Stimulated activated CD8-positive, alpha-beta memory T cell treated with anti-CD3 and anti-CD28 coated beads, Interleukin-12 subunit alpha, Interleukin-12 subunit beta, amount 100 ng/mL, for 24 hours (primary cell): ENCODE measurements around the gene C19orf25.
A peak's percentile ranks its signal among the peaks of the same experiment; 100 is the strongest.
"Not testable (repeated sequence)": the region's sequence is repeated elsewhere in the genome, so short reads cannot be mapped to it uniquely, and the experiment has no call there.

Source experiments
- DNase-seq: peaks from one replicate; pipeline ENCODE4 v3.0.0-alpha.2; 2020; ENCODE audit errors: extremely low read depth

The C19orf25 gene

DNA sequence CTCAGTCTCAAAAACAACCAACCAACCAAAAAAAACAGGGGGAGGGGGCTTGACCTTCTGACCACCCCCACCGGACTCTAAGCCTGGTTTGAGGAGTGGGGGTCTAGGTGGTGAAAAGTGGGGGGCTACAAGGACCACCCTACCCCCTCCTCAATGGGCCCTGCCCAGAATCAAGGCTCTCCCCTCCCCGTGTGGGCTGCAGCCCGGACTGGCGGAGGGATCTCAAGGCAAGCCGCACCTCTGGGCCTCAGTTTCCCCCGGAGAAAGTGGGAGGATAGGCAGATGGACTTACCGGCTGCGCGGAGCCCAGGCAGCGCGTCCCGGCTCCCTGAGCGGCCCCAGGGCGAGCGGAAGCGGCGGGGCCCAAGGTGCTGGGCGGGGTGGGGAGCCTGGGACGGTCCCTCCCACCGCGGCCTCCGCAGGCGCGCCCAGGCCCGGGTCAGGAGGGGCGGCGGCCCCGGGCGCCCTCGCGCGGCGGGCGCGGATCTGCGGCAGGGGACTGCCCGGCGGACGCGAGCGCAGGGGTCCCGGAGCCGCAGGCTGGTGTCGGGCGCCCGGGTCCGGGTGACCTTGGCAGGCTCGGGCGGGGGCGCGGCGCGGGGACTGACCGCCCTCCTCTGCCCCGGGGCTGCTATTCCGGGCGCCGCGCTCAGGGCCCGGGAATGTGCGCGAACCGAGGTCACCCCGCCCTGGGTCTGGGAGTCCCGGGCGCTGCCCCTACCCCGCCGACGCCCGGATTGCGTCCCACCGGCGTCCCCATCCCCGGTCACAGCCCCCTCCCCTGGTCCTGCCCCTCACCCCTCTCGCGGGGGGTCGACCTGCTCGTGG, 33.9 kb upstream of the C19orf25 start, which contains the start of gene ADAMTSL5:
TSS of gene ADAMTSL5 (minus strand) at position 349 of the 828 bp plus-strand sequence. CDS start 2,076 bp downstream, outside the sequence.
- no peak for DNase-seq

DNA sequence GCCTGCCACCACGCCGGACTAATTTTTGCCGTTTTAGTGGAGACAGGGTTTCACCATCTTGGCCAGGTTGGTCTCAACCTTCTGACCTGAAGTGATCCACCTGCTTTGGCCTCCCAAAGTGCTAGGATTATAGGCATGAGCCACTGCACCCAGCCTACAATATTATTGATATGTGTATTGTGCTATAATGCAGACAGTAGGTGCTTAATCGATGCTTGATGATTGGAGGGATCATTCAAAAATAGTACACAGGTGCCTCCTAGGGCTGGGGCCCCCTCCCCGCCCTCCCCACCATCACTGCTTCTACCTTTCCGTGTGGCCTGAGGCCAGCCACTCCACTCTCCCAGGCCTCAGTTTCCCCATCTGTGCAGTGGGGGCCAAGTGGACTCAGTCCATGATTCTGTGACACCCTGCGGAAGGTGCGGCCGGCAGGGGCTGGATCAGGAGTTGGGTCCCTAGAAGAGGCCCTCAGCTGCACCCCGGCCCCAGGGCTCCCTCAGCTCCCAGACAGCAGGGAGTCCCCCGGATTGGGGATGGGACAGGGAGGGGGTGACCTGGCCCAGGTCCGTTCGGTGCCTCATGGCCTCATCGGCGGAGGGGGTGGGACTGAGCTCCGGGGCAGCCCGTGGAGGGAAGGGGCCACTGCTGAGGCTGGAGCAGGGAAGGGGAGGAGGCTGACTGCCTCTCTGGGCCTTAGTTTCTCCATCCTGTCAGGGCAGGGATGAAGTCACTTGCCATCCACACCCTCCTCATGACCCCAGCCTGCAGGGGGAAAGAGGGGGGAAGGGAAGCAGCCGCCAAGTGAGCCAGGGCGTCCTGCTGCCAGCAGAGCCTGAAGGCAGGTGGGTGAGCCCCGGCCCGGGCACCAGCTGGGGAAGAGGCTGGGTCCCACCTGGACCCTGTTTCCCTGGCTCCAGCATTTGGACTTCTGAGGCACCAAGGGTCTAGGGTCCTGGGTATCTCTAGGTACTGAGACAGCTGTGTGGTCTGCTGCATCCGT, 32.6 kb upstream of the C19orf25 start:
- DNase-seq = no peak

DNA sequence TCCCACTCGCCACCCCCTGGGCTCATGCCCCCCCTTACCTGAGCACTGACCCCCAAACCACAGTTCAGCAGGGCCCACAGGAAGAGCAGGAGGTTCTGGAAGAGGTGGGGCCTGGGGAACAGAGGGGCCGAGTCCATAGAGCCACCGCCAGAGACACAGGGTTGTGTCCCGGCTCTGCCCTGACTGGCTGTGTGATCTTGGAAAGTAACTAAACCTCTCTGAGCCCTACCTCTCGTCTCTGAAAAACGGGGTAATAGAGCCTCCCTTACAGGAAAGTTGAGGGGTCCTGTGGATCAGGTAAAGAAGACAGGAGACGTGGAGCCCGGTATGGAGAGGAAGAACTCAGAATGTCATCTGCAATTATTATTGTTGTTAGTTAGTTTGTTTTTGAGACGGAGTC, 31.8 kb upstream of the C19orf25 start:
- no peak for DNase-seq

DNA sequence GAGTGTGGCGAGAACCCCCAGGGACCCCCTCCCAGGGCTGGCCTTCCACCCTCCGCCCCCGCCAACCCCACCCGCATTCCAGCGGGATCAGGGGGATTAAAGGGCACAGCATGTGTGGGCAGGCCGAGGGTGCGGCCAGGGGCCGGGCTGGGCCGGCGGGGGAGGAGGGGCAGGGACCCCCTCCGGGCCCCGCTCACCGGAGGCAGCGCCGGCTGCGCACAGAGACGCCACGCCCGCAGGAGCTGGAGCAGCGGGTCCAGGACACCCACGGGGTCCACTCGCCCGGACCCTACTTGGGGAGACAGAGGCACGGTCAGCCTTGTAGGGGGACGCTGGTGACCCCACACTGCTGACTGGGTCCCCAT, 31.4 kb upstream of the C19orf25 start:
- DNase-seq = no peak

DNA sequence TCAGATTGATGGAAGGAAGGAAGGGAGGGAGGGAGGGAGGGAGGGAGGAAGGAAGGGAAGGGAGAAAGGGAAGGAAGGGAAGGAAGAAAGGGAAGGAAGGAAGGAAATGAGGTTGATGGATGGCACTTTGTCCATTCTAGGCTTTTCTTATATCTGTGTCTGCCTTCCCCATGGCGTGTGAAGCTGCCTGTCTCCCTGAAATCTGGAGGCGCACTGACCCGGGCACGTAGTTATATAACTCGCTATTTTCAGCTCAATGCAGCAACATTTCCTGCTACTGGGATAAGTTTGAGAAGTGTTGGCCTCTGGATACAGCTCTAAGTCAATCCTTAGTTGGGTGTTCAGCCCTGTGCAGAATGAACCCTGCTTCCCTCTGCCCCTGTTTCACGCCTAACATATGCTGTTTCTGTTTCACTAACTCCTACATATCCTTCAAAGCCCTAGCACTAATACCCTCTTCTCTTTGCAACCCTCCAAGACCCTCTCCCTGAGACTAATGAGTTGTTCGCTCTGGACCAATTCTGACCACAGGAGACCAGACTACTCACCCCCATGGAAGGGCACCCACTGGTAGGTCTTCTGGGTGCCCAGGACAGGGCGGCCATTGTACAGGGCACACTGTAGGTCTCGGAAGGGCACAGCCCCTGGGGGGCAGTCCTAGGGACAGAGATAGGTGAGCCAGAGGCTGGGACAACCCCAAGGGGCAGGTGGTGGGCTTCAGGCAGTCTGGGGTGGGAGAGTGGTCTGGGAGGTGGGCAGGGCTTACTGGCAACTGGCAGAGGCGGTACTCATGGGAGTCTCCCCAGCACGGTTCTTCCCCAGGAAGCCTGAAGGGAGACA, 30.8 kb upstream of the C19orf25 start:
- no peak for DNase-seq

DNA sequence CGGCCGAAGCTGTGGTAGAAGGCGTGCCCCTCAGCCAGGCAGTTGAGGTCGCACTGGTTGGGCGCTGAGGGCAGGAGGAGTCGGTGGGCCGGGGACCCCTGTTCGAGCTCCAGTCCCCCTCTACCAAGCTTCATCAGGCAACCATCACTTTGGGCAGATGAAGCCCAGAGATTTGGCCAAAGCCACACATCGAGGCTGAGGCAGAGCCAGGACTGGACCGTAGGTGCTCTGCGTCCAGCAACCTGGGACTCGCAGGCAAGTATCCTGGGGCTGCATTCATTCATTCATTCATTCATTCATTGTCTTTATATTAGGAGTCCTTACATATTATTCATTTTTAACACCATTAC, 29.5 kb upstream of the C19orf25 start:
- no peak for DNase-seq

DNA sequence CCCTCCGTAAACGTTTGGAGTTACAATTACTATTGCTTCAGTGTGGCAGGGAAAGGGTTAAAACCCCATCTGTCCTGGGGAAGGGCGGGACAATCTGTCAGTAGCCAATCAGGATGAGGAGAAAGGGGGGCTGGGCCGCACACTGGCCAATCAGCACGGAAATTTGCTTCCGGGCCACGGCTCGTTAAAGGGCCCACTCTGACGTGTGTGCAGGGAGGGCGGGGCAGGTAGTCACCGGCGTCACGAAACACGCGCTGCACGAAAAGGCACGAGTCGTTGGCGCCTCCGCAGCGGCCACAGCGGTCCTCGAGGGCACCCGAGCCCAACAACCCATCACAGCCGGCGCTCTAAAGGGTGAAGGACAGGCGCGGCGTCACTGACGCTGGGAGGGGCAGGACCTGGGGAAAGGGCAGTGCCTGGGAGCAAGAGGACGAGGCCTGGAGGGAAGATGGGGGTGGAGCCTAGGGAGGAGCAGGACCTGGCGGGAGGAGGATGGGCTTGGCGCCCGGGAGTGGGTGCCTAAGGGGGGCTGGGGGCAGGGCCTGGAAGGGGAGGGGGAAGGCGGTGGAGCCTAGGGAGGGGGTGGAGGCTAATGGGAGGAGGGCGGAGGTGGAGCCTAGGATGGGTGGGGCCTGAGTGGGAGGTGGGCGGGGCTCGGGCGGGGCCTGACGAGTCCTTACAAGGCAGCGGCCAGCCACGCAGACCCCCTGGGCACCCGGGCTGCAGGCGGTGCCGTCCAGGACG, 28.9 kb upstream of the C19orf25 start:
- peak; percentile 72 for DNase-seq

DNA sequence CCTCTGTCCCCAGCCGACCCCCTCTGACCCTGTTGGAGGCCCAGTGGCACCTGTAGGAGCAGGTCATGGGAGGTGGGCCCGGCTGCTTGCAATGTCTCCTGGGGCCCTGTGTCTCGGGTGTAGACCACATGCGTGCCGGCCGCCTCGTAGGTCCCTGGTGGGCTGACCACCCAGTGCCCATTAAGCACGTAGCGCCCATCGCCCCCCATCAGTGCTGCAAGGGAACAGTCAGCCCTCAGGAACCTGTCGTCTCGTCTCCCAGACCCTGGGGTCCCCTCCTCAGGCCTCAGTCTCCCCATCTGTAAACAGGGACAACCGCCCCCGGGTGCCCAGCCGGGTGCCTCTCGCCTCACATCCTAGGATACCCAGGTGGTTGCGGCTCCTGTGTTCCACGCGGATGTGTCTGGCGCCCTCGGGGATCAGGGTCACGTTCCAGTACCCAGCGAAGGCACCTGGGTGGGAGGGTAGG, 28.2 kb upstream of the C19orf25 start:
- DNase-seq = no peak

DNA sequence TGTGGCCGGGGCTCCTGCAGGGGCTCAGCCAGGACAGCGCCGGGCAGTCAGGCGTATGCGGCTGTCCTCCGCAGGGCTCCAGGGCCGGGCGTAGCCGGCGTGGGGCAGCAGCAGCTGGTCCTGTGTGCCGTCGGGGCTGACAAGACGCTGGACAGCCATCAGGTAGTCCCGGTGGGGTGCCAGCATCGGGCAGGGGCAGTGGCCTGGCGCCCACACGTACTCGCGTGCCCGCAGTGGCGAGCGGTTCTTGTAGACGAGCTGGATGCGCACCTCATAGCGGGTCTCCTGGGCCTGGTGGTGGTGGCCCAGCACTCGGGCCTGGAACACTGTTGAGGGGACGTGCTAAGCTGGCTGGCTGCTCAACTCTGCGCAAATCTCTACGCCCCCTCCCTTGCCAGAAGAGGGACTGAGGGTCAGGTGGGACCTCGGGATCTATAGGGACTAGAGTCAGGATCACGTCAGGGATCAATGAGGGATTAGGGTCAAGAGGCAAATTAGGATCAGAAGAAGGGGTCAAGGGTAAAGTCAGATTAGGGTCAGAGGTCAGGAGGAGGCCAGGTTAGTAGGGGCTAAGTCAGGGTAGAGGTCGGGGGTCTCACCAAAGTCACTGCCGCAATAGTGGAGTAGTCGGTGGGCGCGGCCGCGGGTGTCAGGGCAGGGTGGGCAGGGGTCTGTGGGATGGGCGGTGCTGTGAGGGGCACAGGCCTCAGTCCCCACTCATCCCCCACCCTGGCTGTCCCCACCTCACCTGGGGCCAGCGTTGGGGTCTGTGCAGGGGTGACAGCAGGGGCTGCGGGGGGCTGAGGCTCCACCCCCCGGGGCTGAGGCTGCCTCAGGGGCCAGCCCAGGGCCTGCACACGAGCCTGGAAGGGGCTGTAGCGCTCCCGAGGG, 27.2 kb upstream of the C19orf25 start:
- no peak for DNase-seq

DNA sequence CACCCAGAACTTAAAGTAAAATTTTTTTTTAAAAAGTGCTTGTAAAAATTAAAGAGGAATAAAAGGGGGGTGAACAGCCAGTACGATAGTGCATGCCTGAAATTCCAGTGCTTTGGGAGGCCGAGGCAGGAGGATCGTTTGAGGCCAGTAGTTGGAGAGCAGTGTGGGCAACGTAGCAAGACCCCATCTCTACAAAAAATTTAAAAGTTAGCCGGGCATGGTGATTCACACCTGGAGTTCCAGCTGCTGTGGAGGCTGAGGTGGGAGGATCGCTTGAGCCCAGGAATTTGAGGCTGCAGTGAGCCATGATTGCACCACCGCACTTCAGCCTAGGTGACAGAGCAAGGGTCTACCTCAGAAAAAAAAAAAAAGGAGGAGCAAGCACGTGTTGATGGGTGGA, 26.0 kb upstream of the C19orf25 start:
- no peak for DNase-seq

DNA sequence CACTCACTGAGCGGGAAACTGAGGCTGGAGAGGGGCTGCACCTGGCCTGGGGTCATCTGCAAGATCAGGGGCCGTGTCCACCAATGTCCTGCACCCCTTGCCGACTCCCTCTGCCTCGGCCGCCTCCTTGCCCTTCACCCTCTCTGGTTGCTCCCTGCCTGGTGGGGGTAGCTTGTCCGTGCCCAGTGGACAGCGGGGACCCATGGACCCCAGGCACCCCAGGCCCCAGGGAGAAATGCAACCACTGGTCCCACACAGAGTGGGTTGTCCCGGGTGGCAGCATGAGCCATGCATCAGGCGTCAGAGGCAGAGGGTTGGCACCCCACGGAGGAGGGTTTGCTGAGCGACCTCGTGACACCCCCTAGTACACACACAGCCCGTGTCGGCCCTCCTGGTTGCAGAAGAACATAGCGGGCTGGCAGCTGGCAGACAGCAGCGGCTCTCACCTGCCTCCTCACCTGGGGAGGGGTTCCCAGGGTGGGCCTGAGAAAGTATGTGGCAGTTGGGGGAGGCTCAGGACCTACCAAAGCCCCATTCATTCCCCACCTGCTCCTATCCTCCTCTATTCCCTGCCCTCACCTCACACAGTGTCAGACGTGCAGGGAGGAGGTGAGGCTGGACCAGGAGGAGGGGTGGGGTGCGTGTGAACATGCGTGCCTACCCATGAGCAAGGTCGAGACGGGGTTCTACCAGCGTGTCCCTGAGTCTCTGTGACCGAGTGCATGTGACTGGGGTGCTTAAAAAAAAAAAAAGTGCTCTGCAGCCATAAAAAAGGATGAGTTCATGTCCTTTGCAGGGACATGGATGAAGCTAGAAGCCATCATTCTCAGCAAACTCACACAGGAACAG, 25.1 kb upstream of the C19orf25 start:
- no peak for DNase-seq

DNA sequence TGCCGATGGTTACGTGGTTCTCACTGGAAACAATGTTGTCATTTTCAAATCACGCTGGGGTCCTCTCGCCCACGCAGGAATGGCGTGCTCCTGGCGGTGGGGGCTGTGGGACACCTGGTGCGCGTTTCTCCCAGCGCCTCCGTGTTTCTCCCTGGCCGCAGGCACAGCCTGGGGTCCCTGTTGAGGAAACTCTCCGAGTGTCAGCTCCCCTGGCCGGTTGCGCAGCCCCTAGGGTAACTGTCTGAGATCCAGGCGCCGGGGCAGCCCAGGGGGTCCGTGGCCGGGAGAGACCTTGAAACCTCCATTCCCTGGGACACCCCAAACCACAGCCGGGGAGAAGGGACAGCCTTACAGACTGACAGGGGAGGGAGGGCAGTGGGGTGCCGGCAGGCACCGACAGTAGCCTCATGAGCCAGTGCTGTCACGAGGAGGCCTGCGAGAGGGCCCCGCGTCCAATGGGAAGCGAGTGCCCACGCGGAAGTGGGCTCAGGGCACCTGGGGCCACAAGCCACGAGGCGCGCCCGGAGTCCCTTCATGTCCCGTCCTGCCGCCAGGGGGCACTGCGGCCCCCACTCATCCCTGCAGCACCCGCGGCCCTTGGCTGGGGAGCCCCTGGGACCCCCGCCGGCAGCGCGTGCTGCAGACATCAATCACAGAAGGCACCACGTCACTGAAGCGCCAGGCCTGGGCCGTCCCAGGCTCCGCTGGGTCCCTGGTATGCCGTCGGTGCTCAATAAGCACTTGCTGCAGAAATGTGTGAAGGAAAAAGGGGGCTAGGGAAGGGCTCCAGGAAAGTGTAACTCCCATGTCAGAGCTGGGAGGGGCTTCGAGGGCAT, 24.3 kb upstream of the C19orf25 start:
- DNase-seq = no peak

DNA sequence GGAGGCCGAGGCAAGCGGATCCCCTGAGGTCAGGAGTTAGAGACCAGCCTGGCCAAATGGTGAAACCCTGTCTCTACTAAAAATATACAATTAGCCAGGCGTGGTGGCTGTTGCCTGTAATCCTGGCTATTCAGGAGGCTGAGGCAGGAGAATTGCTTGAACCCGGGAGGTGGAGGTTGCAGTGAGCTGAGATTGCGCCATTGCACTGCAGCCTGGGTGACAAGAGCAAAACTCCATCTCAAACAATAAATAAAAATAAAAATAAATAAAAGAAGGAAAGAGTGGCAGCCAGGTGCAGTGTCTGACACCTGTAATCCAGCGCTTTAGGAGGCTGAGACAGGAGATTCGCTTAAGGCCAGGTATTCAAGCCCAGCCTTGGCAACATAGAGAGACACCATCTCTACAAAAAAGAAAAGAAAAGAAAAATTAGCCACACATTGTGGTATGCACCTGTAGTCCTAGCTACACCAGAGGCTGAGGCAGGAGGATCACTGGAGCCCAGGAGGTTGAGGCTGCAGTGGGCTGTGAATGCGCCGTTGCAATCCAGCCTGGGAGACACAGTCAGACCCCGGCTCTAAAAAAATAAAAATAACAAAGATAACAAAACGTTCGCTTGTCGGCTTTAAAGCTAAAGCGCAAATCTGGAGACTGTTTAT, 23.5 kb upstream of the C19orf25 start:
- no peak for DNase-seq

DNA sequence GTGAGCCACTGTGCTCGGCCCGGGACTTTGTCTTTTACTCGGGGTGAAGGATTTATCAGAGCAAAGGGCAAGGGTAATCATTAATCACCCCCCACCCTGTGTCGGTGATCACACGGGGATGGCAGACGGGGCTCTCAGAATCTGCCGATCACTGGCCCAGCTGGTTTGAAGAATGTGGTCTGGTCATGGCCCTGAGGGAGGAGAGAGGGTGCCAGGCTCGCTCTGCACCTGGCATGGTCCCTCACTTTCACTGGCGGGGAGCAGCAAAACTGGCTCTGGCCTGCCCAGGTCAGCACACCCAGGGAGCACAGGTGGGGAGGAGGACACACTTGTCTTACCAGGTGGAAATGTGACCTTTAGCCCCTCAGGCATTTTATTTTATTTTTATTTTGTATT, 22.2 kb upstream of the C19orf25 start:
- no peak for DNase-seq

DNA sequence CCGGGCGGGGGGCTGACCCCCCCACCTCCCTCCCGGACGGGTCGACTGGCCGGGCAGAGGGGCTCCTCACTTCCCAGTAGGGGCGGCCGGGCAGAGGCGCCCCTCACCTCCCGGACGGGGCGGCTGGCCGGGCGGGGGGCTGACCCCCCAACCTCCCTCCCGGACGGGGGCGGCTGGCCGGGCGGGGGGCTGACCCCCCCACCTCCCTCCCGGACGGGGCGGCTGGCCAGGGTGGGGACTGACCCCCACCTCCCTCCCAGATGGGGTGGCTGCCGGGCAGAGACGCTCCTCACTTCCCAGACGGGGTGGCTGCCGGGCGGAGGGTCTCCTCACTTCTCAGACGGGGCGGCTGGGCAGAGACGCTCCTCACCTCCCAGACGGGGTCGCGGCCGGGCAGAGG, 20.2 kb upstream of the C19orf25 start:
- DNase-seq = not testable (repeated sequence)

DNA sequence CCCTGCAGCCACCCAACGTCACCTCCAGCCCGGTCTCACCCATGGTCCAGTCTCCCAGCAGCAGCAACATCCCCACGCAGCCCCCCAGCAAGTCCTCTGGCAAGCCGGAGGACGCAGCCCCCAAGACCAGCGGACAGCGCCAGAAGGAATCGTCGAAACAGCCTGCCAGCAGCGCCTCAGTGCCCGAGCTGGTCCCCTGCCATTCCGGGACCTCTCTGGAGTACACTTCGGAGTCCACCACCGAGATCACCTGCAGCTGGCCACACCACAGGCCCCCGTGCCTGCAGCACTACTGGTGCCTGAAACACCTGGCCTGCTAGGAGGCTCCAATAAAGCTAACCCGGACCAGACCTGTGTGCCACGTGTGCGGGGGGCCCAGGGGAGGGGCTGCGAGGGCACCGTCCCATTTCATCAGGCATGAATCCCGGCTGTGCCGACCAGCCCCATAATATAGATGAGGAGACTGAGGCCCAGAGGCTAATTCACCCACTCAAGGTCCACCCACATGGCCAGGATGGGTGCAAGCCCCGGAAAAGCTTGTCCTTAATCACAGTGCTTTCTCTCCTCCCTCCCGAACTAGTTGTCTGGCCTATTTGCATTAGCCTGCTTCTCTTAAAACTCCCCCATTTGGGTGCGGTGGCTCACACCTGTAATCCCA, 18.7 kb upstream of the C19orf25 start:
- no peak for DNase-seq
